SK-N-SH (cell line): ENCODE results near the gene ACADL. TPM values are rescaled to one million over a fixed set of nuclear protein-coding genes. Genes with fewer than 3 reads are reported as not detected.

ENCODE experiments used
- CTCF ChIA-PET: fragments of 300-600, 350-600 bp; formaldehyde crosslinking; extraction: SDS; loops from one replicate; lab custom pipeline; 2021; lab: Yijun Ruan, JAX
- POLR2A ChIA-PET: fragments of 350-600 bp; sonication (Branson Sonifier 250); formaldehyde crosslinking; extraction: SDS; loops from one replicate; lab custom pipeline; 2020; ENCODE audit warnings: antibody characterized with exemption, inconsistent platforms; lab: Yijun Ruan, JAX
- DNase-seq: peaks from one replicate; pipeline ENCODE4 v3.0.0; 2012
- H2AFZ ChIP-seq: fragments of 200-600 bp; sonication (generic); 2 replicates; pipeline ENCODE4 v1.8.1; 2016; ENCODE audit warnings: antibody characterized with exemption, mild to moderate bottlenecking, low read depth
- H3F3A ChIP-seq: fragments of 200-600 bp; sonication (generic); replicated peaks from 2 replicates; pipeline ENCODE3; 2016; ENCODE audit warnings: antibody characterized with exemption, mild to moderate bottlenecking; ENCODE audit not compliant: insufficient read depth
- H3K27ac ChIP-seq, 2 experiments: fragments of 200-500 bp in 1 of 2; fragments of 200-600 bp in 1 of 2; sonication (Bioruptor generic) in 1 of 2; sonication (generic), shearing (Covaris generic) in 1 of 2; 2 replicates each; pipeline versions ENCODE4 v1.5.1 to v1.6.1; 2014 to 2016; ENCODE audit warnings: low read depth in 2 of 2, inconsistent platforms in 1 of 2, low read length in 1 of 2, mild to moderate bottlenecking in 1 of 2, mixed read lengths in 1 of 2
- H3K27me3 ChIP-seq: fragments of 200-600 bp; sonication (generic), shearing (Covaris generic); 2 replicates; pipeline ENCODE4 v1.6.1; 2016; ENCODE audit warnings: mixed run types; ENCODE audit not compliant: insufficient read depth
- H3K36me3 ChIP-seq, 2 experiments: fragments of 200-500 bp in 1 of 2; fragments of 200-600 bp in 1 of 2; sonication (Bioruptor generic) in 1 of 2; sonication (generic) in 1 of 2; replicated peaks in 1 of 2; 2 replicates each; pipeline versions ENCODE3 to v1.5.1; 2014 to 2016; ENCODE audit warnings: low read length in 1 of 2, mild to moderate bottlenecking in 1 of 2; ENCODE audit not compliant: insufficient read depth in 2 of 2, control insufficient read depth in 1 of 2
- H3K4me1 ChIP-seq, 2 experiments: fragments of 200-500 bp in 1 of 2; fragments of 200-600 bp in 1 of 2; sonication (Bioruptor generic) in 1 of 2; sonication (generic), shearing (Covaris generic) in 1 of 2; 2 replicates each; pipeline versions ENCODE4 v1.5.1 to v1.6.1; 2014 to 2016; ENCODE audit warnings: low read depth in 1 of 2, low read length in 1 of 2, mixed run types in 1 of 2; ENCODE audit not compliant: insufficient read depth in 2 of 2, control insufficient read depth in 1 of 2
- H3K4me2 ChIP-seq: fragments of 200-600 bp; sonication (generic), shearing (Covaris generic); 2 replicates; pipeline ENCODE4 v1.6.1; 2017; ENCODE audit warnings: mixed run types
- H3K4me3 ChIP-seq, 2 experiments: fragments of 200-500 bp in 1 of 2; fragments of 200-600 bp in 1 of 2; sonication (Bioruptor generic) in 1 of 2; sonication (generic), shearing (Covaris generic) in 1 of 2; 2 replicates each; pipeline versions ENCODE4 v1.5.1 to v1.8.1; 2014 to 2016; ENCODE audit warnings: low read depth in 2 of 2, inconsistent platforms in 1 of 2, low read length in 1 of 2, mild to moderate bottlenecking in 1 of 2, mixed read lengths in 1 of 2, moderate library complexity in 1 of 2
- H3K79me2 ChIP-seq: fragments of 200-600 bp; sonication (generic); 2 replicates; pipeline ENCODE4 v1.8.1; 2017; ENCODE audit warnings: mild to moderate bottlenecking; ENCODE audit not compliant: insufficient read depth
- H3K9ac ChIP-seq: fragments of 200-600 bp; sonication (generic); 2 replicates; pipeline ENCODE4 v1.6.1; 2017; ENCODE audit warnings: mixed run types
- H3K9me2 ChIP-seq: fragments of 200-600 bp; sonication (generic); 2 replicates; pipeline ENCODE4 v1.6.1; 2017; ENCODE audit warnings: mixed run types
- H3K9me3 ChIP-seq: fragments of 200-600 bp; sonication (generic); 2 replicates; pipeline ENCODE4 v1.6.1; 2017; ENCODE audit warnings: mixed run types, mild to moderate bottlenecking, moderate library complexity
- H4K20me1 ChIP-seq: fragments of 200-600 bp; sonication (generic); 2 replicates; pipeline ENCODE4 v1.6.1; 2017; ENCODE audit warnings: mild to moderate bottlenecking, mixed run types; ENCODE audit not compliant: insufficient read depth
- CHD2 ChIP-seq: fragments of 150-350 bp; IDR thresholded peaks from 2 replicates; pipeline ENCODE4 v1.6.1; 2018; ENCODE audit warnings: low read length; ENCODE audit not compliant: partially characterized antibody
- ELF1 ChIP-seq: IDR thresholded peaks from 2 replicates; pipeline ENCODE4 v1.4.0; 2012
- EZH2phosphoT487 ChIP-seq: fragments of 200-600 bp; sonication (generic); IDR thresholded peaks from 2 replicates; pipeline ENCODE4 v1.6.1; 2017; ENCODE audit warnings: low read depth, mixed run types, mild to moderate bottlenecking, antibody characterized with exemption, moderate library complexity, borderline replicate concordance
- FOXJ3 ChIP-seq: sonication (generic); formaldehyde crosslinking; IDR thresholded peaks from 2 replicates; pipeline ENCODE4 v1.5.1; 2020; ENCODE audit warnings: mild to moderate bottlenecking, missing genetic modification reagents
- JUND ChIP-seq: IDR thresholded peaks from 2 replicates; pipeline ENCODE4 v1.4.0; 2012
- NRF1 ChIP-seq: IDR thresholded peaks from 2 replicates; pipeline ENCODE4 v1.6.1; 2012; ENCODE audit warnings: low read depth, mild to moderate bottlenecking, low read length
- POLR2AphosphoS5 ChIP-seq: IDR thresholded peaks from 2 replicates; pipeline ENCODE4 v1.6.1; 2012; ENCODE audit warnings: low read depth, low read length
- RXRA ChIP-seq: IDR thresholded peaks from 2 replicates; pipeline ENCODE4 v1.4.0; 2012; ENCODE audit warnings: low read depth, mild to moderate bottlenecking, borderline replicate concordance
- SMC3 ChIP-seq: IDR thresholded peaks from 2 replicates; pipeline ENCODE4 v1.6.1; 2012; ENCODE audit warnings: low read depth, low read length, improper control_type of control experiment
- WGBS: methylation state at CpG from one replicate; pipeline ENCODE4 v1.1.6; 2017; ENCODE audit warnings: low lambda C conversion rate; 5-methylcytosine and 5-hydroxymethylcytosine counted together
- polyA plus RNA-seq, 3 experiments: library from polyadenylated mRNA; depleted of rRNA; stranded (reverse); fragments of >200 nt; gene quantifications; 2 replicates each; pipeline ENCODE4 v1.2.3, GENCODE V29; 2012
- TF ChIP-seq, protein P1 (sequence below): IDR thresholded peaks from 2 replicates; pipeline ENCODE4 v1.4.0; 2012; ENCODE audit warnings: low read depth, borderline replicate concordance
- TF ChIP-seq, protein P2 (sequence below): fragments of 150-350 bp; IDR thresholded peaks from 2 replicates; pipeline ENCODE4 v1.6.1; 2016; ENCODE audit warnings: mild to moderate bottlenecking, low read depth, low read length
- TF ChIP-seq, protein P3 (sequence below): IDR thresholded peaks from 2 replicates; pipeline ENCODE4 v1.4.0; 2012; ENCODE audit warnings: low read depth, borderline replicate concordance
- TF ChIP-seq, protein P4 (sequence below): fragments of 150-350 bp; IDR thresholded peaks from 2 replicates; pipeline ENCODE4 v1.6.1; 2017; ENCODE audit warnings: antibody characterized with exemption, low read length, low read depth, borderline replicate concordance

ACADL gene
- polyA plus RNA-seq, 1 of the 3 experiments (the other 2 are of a cell fraction), result not detected

DNA sequence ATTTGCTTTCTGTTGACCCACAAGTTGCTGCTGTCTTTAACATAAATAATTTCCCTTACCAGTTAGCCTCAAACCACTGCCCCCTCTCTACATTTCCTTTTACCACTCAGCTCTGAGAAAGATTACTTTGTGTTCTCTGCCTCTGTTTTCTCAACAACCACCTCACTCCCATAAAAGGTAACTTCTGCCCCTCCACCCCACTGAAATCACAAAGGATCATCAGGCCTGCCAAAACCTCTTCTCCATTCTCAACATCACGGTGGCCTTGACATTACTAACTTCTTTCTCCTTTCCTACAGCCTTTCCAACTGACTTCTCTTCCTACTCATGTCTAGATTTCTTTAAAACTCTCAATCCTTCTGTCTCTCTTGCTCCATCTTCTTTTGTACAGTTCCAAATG, 10.1 kb downstream of the ACADL start (continued):
- TF ChIP-seq, protein P1, sequence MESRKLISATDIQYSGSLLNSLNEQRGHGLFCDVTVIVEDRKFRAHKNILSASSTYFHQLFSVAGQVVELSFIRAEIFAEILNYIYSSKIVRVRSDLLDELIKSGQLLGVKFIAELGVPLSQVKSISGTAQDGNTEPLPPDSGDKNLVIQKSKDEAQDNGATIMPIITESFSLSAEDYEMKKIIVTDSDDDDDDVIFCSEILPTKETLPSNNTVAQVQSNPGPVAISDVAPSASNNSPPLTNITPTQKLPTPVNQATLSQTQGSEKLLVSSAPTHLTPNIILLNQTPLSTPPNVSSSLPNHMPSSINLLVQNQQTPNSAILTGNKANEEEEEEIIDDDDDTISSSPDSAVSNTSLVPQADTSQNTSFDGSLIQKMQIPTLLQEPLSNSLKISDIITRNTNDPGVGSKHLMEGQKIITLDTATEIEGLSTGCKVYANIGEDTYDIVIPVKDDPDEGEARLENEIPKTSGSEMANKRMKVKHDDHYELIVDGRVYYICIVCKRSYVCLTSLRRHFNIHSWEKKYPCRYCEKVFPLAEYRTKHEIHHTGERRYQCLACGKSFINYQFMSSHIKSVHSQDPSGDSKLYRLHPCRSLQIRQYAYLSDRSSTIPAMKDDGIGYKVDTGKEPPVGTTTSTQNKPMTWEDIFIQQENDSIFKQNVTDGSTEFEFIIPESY, result no peak
- no peak for TF ChIP-seq ELF1
- TF ChIP-seq, protein P2, sequence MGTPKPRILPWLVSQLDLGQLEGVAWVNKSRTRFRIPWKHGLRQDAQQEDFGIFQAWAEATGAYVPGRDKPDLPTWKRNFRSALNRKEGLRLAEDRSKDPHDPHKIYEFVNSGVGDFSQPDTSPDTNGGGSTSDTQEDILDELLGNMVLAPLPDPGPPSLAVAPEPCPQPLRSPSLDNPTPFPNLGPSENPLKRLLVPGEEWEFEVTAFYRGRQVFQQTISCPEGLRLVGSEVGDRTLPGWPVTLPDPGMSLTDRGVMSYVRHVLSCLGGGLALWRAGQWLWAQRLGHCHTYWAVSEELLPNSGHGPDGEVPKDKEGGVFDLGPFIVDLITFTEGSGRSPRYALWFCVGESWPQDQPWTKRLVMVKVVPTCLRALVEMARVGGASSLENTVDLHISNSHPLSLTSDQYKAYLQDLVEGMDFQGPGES, result no peak

DNA sequence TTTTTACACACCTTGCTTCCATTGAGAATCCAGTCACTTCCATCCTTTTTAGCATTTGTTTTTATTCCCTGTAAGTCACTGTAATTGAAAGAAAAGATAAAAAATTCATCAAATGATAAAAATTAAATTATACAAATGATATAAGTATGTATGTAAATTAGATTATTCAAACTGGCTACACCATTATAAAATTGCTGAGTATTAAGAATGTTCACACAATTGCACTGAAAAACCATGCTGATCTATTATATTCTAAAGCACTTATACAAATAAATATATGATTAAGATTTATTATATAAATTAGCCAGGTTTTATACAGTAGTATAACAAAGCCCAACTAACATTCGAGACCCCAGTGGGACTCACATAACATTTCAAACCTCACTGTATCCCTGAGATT, 15.1 kb downstream of the ACADL start:
- no peak overlapping the region for H2AFZ ChIP-seq
- CTCF ChIA-PET, result interaction anchor here (1.2 to 1.9 kb wide), 3 partner anchors 11 to 14 kb away, joined by 3 to 6 read pairs (median 5); no protein-coding TSS in a partner anchor
- H3K4me2 ChIP-seq, result no peak overlapping the region
- H3F3A ChIP-seq, result no peaks in the 10 kb centered on the region
- H3K4me1 ChIP-seq, result no peaks in the 10 kb centered on the region
- no peak overlapping the region for H3K27ac ChIP-seq
- no peaks in the 10 kb centered on the region for H3K36me3 ChIP-seq
- H4K20me1 ChIP-seq, result no peaks in the 10 kb centered on the region
- no peak overlapping the region for H3K9ac ChIP-seq
- no peaks in the 10 kb centered on the region for H3K27me3 ChIP-seq
- WGBS, result 48% methylated on average over 1 of the region's 1 CpG
- no peak for DNase-seq
- H3K4me3 ChIP-seq, result no peak overlapping the region
- no peaks in the 10 kb centered on the region for H3K9me2 ChIP-seq
- POLR2A ChIA-PET, result no interaction called here
- no peaks in the 10 kb centered on the region for H3K79me2 ChIP-seq
- TF ChIP-seq JUND (no peak), CHD2 (no peak), NRF1 (no peak), RXRA (no peak), EZH2phosphoT487 (no peak), POLR2AphosphoS5 (no peak), FOXJ3 (no peak), SMC3 (no peak), ELF1 (no peak)
- TF ChIP-seq, protein P3, sequence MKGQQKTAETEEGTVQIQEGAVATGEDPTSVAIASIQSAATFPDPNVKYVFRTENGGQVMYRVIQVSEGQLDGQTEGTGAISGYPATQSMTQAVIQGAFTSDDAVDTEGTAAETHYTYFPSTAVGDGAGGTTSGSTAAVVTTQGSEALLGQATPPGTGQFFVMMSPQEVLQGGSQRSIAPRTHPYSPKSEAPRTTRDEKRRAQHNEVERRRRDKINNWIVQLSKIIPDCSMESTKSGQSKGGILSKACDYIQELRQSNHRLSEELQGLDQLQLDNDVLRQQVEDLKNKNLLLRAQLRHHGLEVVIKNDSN, result no peak
- TF ChIP-seq, protein P4, sequence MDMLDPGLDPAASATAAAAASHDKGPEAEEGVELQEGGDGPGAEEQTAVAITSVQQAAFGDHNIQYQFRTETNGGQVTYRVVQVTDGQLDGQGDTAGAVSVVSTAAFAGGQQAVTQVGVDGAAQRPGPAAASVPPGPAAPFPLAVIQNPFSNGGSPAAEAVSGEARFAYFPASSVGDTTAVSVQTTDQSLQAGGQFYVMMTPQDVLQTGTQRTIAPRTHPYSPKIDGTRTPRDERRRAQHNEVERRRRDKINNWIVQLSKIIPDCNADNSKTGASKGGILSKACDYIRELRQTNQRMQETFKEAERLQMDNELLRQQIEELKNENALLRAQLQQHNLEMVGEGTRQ, result no peak
- no peaks in the 10 kb centered on the region for H3K9me3 ChIP-seq
